SK-N-SH treated with all-trans-retinoic acid at 6 μM for 48 hours (cell line): Measurements from ENCODE around the gene MALT1.

Source experiments
- ATAC-seq: fragments of 200-7000 bp; cut with Tn5 transposase; 3 replicates; pipeline ENCODE4 v1.9.1; 2020; ENCODE audit warnings: mild to moderate bottlenecking, moderate library complexity
- ARNTL ChIP-seq: fragments of 450-650 bp; formaldehyde crosslinking; IDR thresholded peaks from 2 replicates; pipeline ENCODE4 v1.5.0; 2020; ENCODE audit warnings: low read depth, mild to moderate bottlenecking, moderate library complexity, borderline replicate concordance
- CREB5 ChIP-seq: fragments of 250-450 bp; sonication (Bioruptor Pico); IDR thresholded peaks from 2 replicates; pipeline ENCODE4 v1.5.1; 2020; ENCODE audit warnings: low read depth, mild to moderate bottlenecking, moderate library complexity
- CSDC2 ChIP-seq: fragments of 250-450 bp; sonication (Bioruptor Pico); IDR thresholded peaks from 2 replicates; pipeline ENCODE4 v1.5.0; 2020; ENCODE audit warnings: mild to moderate bottlenecking, moderate library complexity
- CSRNP3 ChIP-seq: fragments of 250-450 bp; sonication (Bioruptor Pico); IDR thresholded peaks from 2 replicates; pipeline ENCODE4 v1.5.1; 2021; ENCODE audit warnings: mild to moderate bottlenecking, moderate library complexity
- ESRRG ChIP-seq: fragments of 250-450 bp; sonication (Bioruptor Pico); IDR thresholded peaks from 2 replicates; pipeline ENCODE4 v1.6.1; 2021; ENCODE audit warnings: mild to moderate bottlenecking
- GLIS3 ChIP-seq: fragments of 250-450 bp; sonication (Bioruptor Pico); IDR thresholded peaks from 2 replicates; pipeline ENCODE4 v1.5.0; 2020; ENCODE audit warnings: mild to moderate bottlenecking, moderate library complexity
- ISL1 ChIP-seq: fragments of 250-450 bp; sonication (Bioruptor Pico); IDR thresholded peaks from 2 replicates; pipeline ENCODE4 v2.1.2; 2022; ENCODE audit warnings: mild to moderate bottlenecking, moderate library complexity
- OSR1 ChIP-seq: fragments of 250-450 bp; sonication (Bioruptor Pico); IDR thresholded peaks from 2 replicates; pipeline ENCODE4 v1.8.0; 2022; ENCODE audit warnings: moderate library complexity, mild to moderate bottlenecking, inconsistent platforms
- POU6F1 ChIP-seq: fragments of 250-450 bp; sonication (Bioruptor Pico); IDR thresholded peaks from 2 replicates; pipeline ENCODE4 v1.8.0; 2021; ENCODE audit warnings: low read depth, mild to moderate bottlenecking, moderate library complexity, borderline replicate concordance
- PPARA ChIP-seq: fragments of 250-450 bp; sonication (Bioruptor Pico); IDR thresholded peaks from 2 replicates; pipeline ENCODE4 v1.5.0; 2020; ENCODE audit warnings: mild to moderate bottlenecking, borderline replicate concordance
- RARB ChIP-seq: fragments of 250-450 bp; sonication (Bioruptor Pico); IDR thresholded peaks from 2 replicates; pipeline ENCODE4 v1.8.0; 2021; ENCODE audit warnings: mild to moderate bottlenecking, moderate library complexity
- SNAI2 ChIP-seq: fragments of 250-450 bp; sonication (Bioruptor Pico); IDR thresholded peaks from 2 replicates; pipeline ENCODE4 v1.5.0; 2020; ENCODE audit warnings: mild to moderate bottlenecking, moderate library complexity
- TCF4 ChIP-seq: fragments of 250-450 bp; sonication (Bioruptor Pico); IDR thresholded peaks from 2 replicates; pipeline ENCODE4 v1.8.0; 2021; ENCODE audit warnings: mild to moderate bottlenecking, moderate library complexity, borderline replicate concordance
- TOX ChIP-seq: fragments of 250-450 bp; sonication (Bioruptor Pico); IDR thresholded peaks from 2 replicates; pipeline ENCODE4 v1.8.0; 2021; ENCODE audit warnings: mild to moderate bottlenecking, moderate library complexity, borderline replicate concordance
- TSHZ2 ChIP-seq: fragments of 250-450 bp; sonication (Bioruptor Pico); IDR thresholded peaks from 2 replicates; pipeline ENCODE4 v1.5.0; 2020; ENCODE audit warnings: mild to moderate bottlenecking, moderate library complexity
- ZC3H10 ChIP-seq: fragments of 250-450 bp; sonication (Bioruptor Pico); IDR thresholded peaks from 2 replicates; pipeline ENCODE4 v1.5.1; 2021; ENCODE audit warnings: mild to moderate bottlenecking, moderate library complexity
- ZFP3 ChIP-seq: fragments of 250-450 bp; sonication (Bioruptor Pico); IDR thresholded peaks from 2 replicates; pipeline ENCODE4 v1.5.0; 2020; ENCODE audit warnings: mild to moderate bottlenecking, moderate library complexity
- ZFP30 ChIP-seq: fragments of 450-650 bp; formaldehyde crosslinking; IDR thresholded peaks from 2 replicates; pipeline ENCODE4 v1.5.0; 2022; ENCODE audit warnings: mild to moderate bottlenecking, moderate library complexity
- ZNF565 ChIP-seq: fragments of 450-650 bp; formaldehyde crosslinking; conservative IDR thresholded peaks from 2 replicates; pipeline ENCODE4 v1.5.0; 2020; ENCODE audit warnings: low read depth, mild to moderate bottlenecking, moderate library complexity
- ZNF70 ChIP-seq: fragments of 450-650 bp; formaldehyde crosslinking; IDR thresholded peaks from 2 replicates; pipeline ENCODE4 v1.5.0; 2020; ENCODE audit warnings: mild to moderate bottlenecking, moderate library complexity

Gene MALT1

GRCh38 chr18:58733866-58734265, 62.6 kb downstream of the MALT1 start:
- no peak for ATAC-seq
- TF ChIP-seq POU6F1 (CRISPR knock-in tag) (no peak), ESRRG (no peak), TSHZ2 (CRISPR knock-in tag) (no peak), OSR1 (CRISPR knock-in tag) (no peak), TCF4 (CRISPR knock-in tag) (no peak), CSRNP3 (CRISPR knock-in tag) (no peak), GLIS3 (CRISPR knock-in tag) (no peak), RARB (no peak), ISL1 (CRISPR knock-in tag) (no peak), TOX (no peak), ZFP30 (CRISPR knock-in tag) (no peak), ZNF565 (CRISPR knock-in tag) (no peak)

GRCh38 chr18:58738322-58738721, 67.1 kb downstream of the MALT1 start:
- no peak for ATAC-seq
- TF ChIP-seq ZNF565 (CRISPR knock-in tag) (no peak), ZNF70 (CRISPR knock-in tag) (no peak), POU6F1 (CRISPR knock-in tag) (no peak), RARB (no peak), CSRNP3 (CRISPR knock-in tag) (no peak), PPARA (no peak)
- TF ChIP-seq, all 23 proteins: peak for 0

- no peak for ATAC-seq
- TF ChIP-seq OSR1 (CRISPR knock-in tag): no peak
- TF ChIP-seq ARNTL (CRISPR knock-in tag): no peak
- TF ChIP-seq RARB: no peak
- TF ChIP-seq ESRRG: no peak
- no peak for TF ChIP-seq ZNF565 (CRISPR knock-in tag)
- no peak for TF ChIP-seq TSHZ2 (CRISPR knock-in tag)
- no peak for TF ChIP-seq CREB5 (CRISPR knock-in tag)
- no peak for TF ChIP-seq CSDC2 (CRISPR knock-in tag)
- no peak for TF ChIP-seq CSRNP3 (CRISPR knock-in tag)
- TF ChIP-seq ZFP30 (CRISPR knock-in tag): no peak
- TF ChIP-seq GLIS3 (CRISPR knock-in tag): no peak
- no peak for TF ChIP-seq ZFP3 (CRISPR knock-in tag)
- no peak for TF ChIP-seq ZC3H10 (CRISPR knock-in tag)
- TF ChIP-seq TOX: no peak
- TF ChIP-seq SNAI2 (CRISPR knock-in tag): no peak
- no peak for TF ChIP-seq ZNF70 (CRISPR knock-in tag)
- no peak for TF ChIP-seq ISL1 (CRISPR knock-in tag)
Measured at GRCh38 chr18:58745914-58746313, 74.6 kb downstream of the MALT1 start.
